ENCODE measurements around the gene SLC25A19. TPM values are rescaled to one million over a fixed set of nuclear protein-coding genes. Genes with fewer than 3 reads are reported as not detected.
"Not testable (repeated sequence)": the region's sequence is repeated elsewhere in the genome, so short reads cannot be mapped to it uniquely, and the experiment has no call there.

Gene SLC25A19
- polyA plus RNA-seq, 3 donors, result 5.6 to 10.8 (median 7.4) TPM

- DNase-seq (ENCODE audit: low read depth in 3 of 3, low spot score in 2 of 3), result no peak
Measured at GRCh38 chr17:75270218-75270965, 18.8 kb downstream of the SLC25A19 start.

- no peak for DNase-seq (ENCODE audit: low read depth in 3 of 3, low spot score in 2 of 3)
Measured at GRCh38 chr17:75269844-75270217, 19.4 kb downstream of the SLC25A19 start.

- no peak for DNase-seq (ENCODE audit: low read depth in 3 of 3, low spot score in 2 of 3)
Measured at GRCh38 chr17:75267411-75268232, 21.6 kb downstream of the SLC25A19 start.

GRCh38 chr17:75267153-75267410 is 22.2 kb downstream of the SLC25A19 start:
- DNase-seq (ENCODE audit: low read depth in 3 of 3, low spot score in 2 of 3), result no peak

GRCh38 chr17:75266316-75267152 is 22.7 kb downstream of the SLC25A19 start:
- no peak for DNase-seq (ENCODE audit: low read depth in 3 of 3, low spot score in 2 of 3)

GRCh38 chr17:75265614-75266315 is 23.5 kb downstream of the SLC25A19 start:
- DNase-seq (ENCODE audit: low read depth in 3 of 3, low spot score in 2 of 3), result no peak

- no peak for DNase-seq (ENCODE audit: low read depth in 3 of 3, low spot score in 2 of 3)
Measured at GRCh38 chr17:75263055-75263454, 26.2 kb downstream of the SLC25A19 start.

GRCh38 chr17:75262112-75262606 is 27.1 kb downstream of the SLC25A19 start:
- DNase-seq (ENCODE audit: low read depth in 3 of 3, low spot score in 2 of 3), result no peak

- peak; percentile 91 to 95 (median 93) for DNase-seq (ENCODE audit: low read depth in 3 of 3, low spot score in 2 of 3)
Measured at GRCh38 chr17:75261336-75262111, 27.7 kb downstream of the SLC25A19 start, which contains the start of the genes GGA3 and MRPS7. Gene GGA3 (minus strand): TSS chr17:75261606. CDS start chr17:75261587, 19 bp downstream. Gene MRPS7 (plus strand): TSS chr17:75261879. CDS start chr17:75261901, 22 bp downstream.

- DNase-seq (ENCODE audit: low read depth in 3 of 3, low spot score in 2 of 3), result no peak
Measured at GRCh38 chr17:75260641-75261335, 28.4 kb downstream of the SLC25A19 start.

- not testable (repeated sequence) for DNase-seq (ENCODE audit: low read depth in 3 of 3, low spot score in 2 of 3)
Measured at GRCh38 chr17:75257228-75257627, 32.0 kb downstream of the SLC25A19 start.

GRCh38 chr17:75255954-75256698 is 33.1 kb downstream of the SLC25A19 start:
- DNase-seq (ENCODE audit: low read depth in 3 of 3, low spot score in 2 of 3), result not testable (repeated sequence)

- DNase-seq (ENCODE audit: low read depth in 3 of 3, low spot score in 2 of 3), result no peak
Measured at GRCh38 chr17:75252039-75252816, 37.0 kb downstream of the SLC25A19 start.

GRCh38 chr17:75250009-75250471 is 39.2 kb downstream of the SLC25A19 start:
- no peak for DNase-seq (ENCODE audit: low read depth in 3 of 3, low spot score in 2 of 3)

- no peak for DNase-seq (ENCODE audit: low read depth in 3 of 3, low spot score in 2 of 3)
Measured at GRCh38 chr17:75249564-75249963, 39.7 kb downstream of the SLC25A19 start.

GRCh38 chr17:75246404-75246803 is 42.8 kb downstream of the SLC25A19 start:
- DNase-seq (ENCODE audit: low read depth in 3 of 3, low spot score in 2 of 3), result no peak

GRCh38 chr17:75245011-75245410 is 44.2 kb downstream of the SLC25A19 start:
- no peak for DNase-seq (ENCODE audit: low read depth in 3 of 3, low spot score in 2 of 3)

Data from right renal cortex interstitium (tissue), 3 donors.